Measurements from ENCODE around the gene NHERF1. TPM values are rescaled to one million over a fixed set of nuclear protein-coding genes. Genes with fewer than 3 reads are reported as not detected.

The NHERF1 gene
- total RNA-seq, 4 donors from 2014 or later: 10.3 to 25.7 (median 19.9) TPM

DNA sequence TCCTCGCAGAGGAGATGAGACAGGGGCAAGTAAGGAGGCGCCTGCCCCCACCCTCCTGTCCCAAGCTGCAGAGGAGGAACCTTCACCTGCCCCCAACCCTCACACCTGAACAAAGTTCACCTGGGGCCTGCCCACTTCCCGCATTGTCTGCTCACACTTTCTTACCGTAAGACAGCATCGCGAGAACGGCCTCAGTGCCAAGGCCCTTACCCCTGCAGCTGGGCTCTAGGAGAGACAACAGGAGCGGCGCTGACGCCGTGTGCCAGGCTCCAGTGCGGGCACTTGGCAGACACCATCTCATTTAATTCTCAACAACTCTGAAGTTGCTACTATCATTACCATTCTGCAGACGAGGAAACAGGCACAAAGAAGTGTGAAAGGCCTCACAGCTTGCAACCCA lies 23.6 kb downstream of the NHERF1 start:
- no peak for ATAC-seq
- Histone ChIP-seq H3K4me1 (peaks cover 2 to 44% (median 13%) of the 10 kb centered on the region in 3 donors), H3K36me3 (peaks cover 0 to 54% of the 10 kb centered on the region in 2 donors), H3K27ac (no peak overlapping the region), H3K4me3 (no peak overlapping the region), H3K27me3 (peaks cover 2% of the 10 kb centered on the region), H3K9me3 (no peaks in the 10 kb centered on the region)
- 50 to 80% methylated on average over 1 of the region's 13 CpGs for WGBS, 2 donors (ENCODE audit: low coverage in 1 of 2)
- TF ChIP-seq CTCF (IDR thresholded peaks at IDR 0.05) (no peak), POLR2AphosphoS5 (IDR thresholded peaks at IDR 0.05) (no peak), EP300 (IDR thresholded peaks at IDR 0.05) (no peak), POLR2A (IDR thresholded peaks at IDR 0.05) (no peak)

GRCh38 chr17:74773414-74773813 lies 25.0 kb downstream of the NHERF1 start:
- ATAC-seq: no peak
- Histone ChIP-seq H3K9me3 (no peaks in the 10 kb centered on the region), H3K36me3 (peaks cover 0 to 54% of the 10 kb centered on the region in 2 donors), H3K27me3 (no peaks in the 10 kb centered on the region), H3K4me1 (peaks cover 3 to 37% (median 13%) of the 10 kb centered on the region in 3 donors), H3K4me3 (no peak overlapping the region), H3K27ac (no peak overlapping the region)
- TF ChIP-seq EP300 (IDR thresholded peaks at IDR 0.05) (no peak), POLR2AphosphoS5 (IDR thresholded peaks at IDR 0.05) (no peak), POLR2A (IDR thresholded peaks at IDR 0.05) (no peak)
- WGBS, 2 donors (ENCODE audit: low coverage in 1 of 2): no CpG with 5 or more reads among the region's 6 CpGs

GRCh38 chr17:74773871-74774286 lies 25.5 kb downstream of the NHERF1 start:
- no peak for ATAC-seq
- Histone ChIP-seq H3K4me1 (peaks cover 3 to 36% (median 13%) of the 10 kb centered on the region in 3 donors), H3K36me3 (peaks cover 0 to 52% of the 10 kb centered on the region in 2 donors), H3K4me3 (no peak overlapping the region), H3K9me3 (no peaks in the 10 kb centered on the region), H3K27me3 (no peaks in the 10 kb centered on the region), H3K27ac (no peak overlapping the region)
- WGBS, 2 donors (ENCODE audit: low coverage in 1 of 2): 51 to 67% methylated on average over 2 to 3 of the region's 6 CpGs
- TF ChIP-seq EP300 (IDR thresholded peaks at IDR 0.05) (no peak), POLR2AphosphoS5 (IDR thresholded peaks at IDR 0.05) (no peak), POLR2A (IDR thresholded peaks at IDR 0.05) (no peak)

- H3K27ac ChIP-seq: peak overlapping the region; percentile 31 to 82 (median 79)
- no peaks in the 10 kb centered on the region for H3K9me3 ChIP-seq
- 10 to 27% methylated on average over 8 to 11 of the region's 12 CpGs for WGBS, 2 donors (ENCODE audit: low coverage in 1 of 2)
- H3K4me3 ChIP-seq: peak overlapping the region; percentile 94 to 97
- peaks cover 0 to 50% of the 10 kb centered on the region in 2 donors for H3K36me3 ChIP-seq
- no peak for TF ChIP-seq POLR2AphosphoS5 (IDR thresholded peaks at IDR 0.05)
- no peak for TF ChIP-seq EP300 (IDR thresholded peaks at IDR 0.05)
- TF ChIP-seq POLR2A (IDR thresholded peaks at IDR 0.05): no peak
- TF ChIP-seq CTCF (IDR thresholded peaks at IDR 0.05): no peak
- H3K27me3 ChIP-seq: no peaks in the 10 kb centered on the region
- no peak for ATAC-seq
- H3K4me1 ChIP-seq: peaks cover 3 to 36% (median 13%) of the 10 kb centered on the region in 3 donors
Measured at GRCh38 chr17:74775409-74776043, 27.1 kb downstream of the NHERF1 start.

DNA sequence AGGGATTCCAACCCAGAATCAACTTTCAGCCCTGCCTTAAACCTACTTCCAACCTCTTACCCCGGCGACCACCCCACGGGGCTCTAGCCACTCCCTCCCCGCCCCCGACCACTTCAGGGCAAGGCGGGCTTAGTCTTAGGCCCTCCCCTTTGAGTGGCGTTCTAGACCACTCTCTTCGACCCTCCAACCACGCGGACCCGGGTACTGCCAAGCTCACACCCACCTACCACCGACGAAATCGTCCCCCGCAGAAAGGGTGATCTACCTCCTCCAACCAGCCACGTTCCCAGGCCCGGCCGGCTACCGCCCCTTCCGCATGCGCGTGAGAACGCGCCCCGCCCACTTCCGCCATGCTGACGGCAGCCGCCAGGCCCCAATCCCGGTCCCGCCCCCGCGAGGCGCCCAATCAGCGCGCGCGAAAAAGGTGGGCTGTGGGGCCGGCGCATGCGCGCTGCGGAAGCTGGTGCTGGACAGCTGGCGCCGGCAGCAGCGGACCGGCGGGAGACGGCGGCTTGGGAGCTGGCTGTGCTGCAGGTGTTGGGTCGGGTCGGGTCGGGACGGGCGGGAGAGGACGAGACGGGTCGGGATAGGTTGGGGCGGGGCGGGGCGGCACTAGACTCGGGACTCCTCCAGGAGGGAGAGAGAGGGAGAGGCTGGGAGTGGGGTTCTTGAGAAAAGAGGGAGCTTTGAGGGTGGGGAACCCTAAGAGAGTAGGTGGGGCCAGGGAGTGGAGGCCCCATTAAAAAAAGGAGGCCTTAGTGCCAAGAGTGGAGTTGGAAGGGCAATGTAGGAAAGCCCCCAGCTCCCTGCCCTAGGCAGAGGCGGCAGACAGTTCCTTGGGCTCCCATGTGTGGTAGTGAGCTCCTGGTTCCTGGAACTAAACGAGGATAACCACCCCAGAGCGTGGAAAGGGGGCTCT lies 27.9 kb downstream of the NHERF1 start, which contains the start of gene NAT9:
TSS of gene NAT9 (minus strand) at position 302 of the 919 bp plus-strand sequence. CDS start 647 bp downstream, outside the sequence.
- H3K4me1 ChIP-seq: peaks cover 3 to 36% (median 13%) of the 10 kb centered on the region in 3 donors
- H3K4me3 ChIP-seq: peak within 1 kb of the TSS; percentile 94 to 97
- peaks cover 0 to 50% of the 10 kb centered on the region in 2 donors for H3K36me3 ChIP-seq
- peak within 1 kb of the TSS; percentile 31 to 82 (median 79) for H3K27ac ChIP-seq
- no peaks in the 10 kb centered on the region for H3K27me3 ChIP-seq
- 0 to 4% methylated on average over 2 to 7 of the region's 64 CpGs for WGBS, 2 donors (ENCODE audit: low coverage in 1 of 2)
- ATAC-seq: peak; percentile 97
- H3K9me3 ChIP-seq: no peaks in the 10 kb centered on the region
- peak; percentile 84 for TF ChIP-seq POLR2AphosphoS5 (IDR thresholded peaks at IDR 0.05)
- TF ChIP-seq POLR2A (IDR thresholded peaks at IDR 0.05): peak; percentile 25 to 52
- no peak for TF ChIP-seq EP300 (IDR thresholded peaks at IDR 0.05)
- peak in 2 of 4 experiments; percentile 17 to 18 for TF ChIP-seq CTCF (IDR thresholded peaks at IDR 0.05)

Measured in gastroesophageal sphincter (tissue), 4 donors.